NAMALWA (cell line): ENCODE results near the gene CNKSR2.

ENCODE experiments used
- DNase-seq: peaks from one replicate; pipeline ENCODE4 v3.0.0-alpha.2; 2015; ENCODE audit warnings: low spot score

CNKSR2 gene

GRCh38 chrX:21610168-21610567, 235.9 kb downstream of the CNKSR2 start:
- no peak for DNase-seq

GRCh38 chrX:21612154-21612553, 237.9 kb downstream of the CNKSR2 start:
- DNase-seq: no peak

GRCh38 chrX:21616386-21616785, 242.2 kb downstream of the CNKSR2 start:
- no peak for DNase-seq

- no peak for DNase-seq
Measured at GRCh38 chrX:21620234-21620633, 246.0 kb downstream of the CNKSR2 start.

- DNase-seq: no peak
Measured at GRCh38 chrX:21623778-21624501, 249.7 kb downstream of the CNKSR2 start.

- no peak for DNase-seq
Measured at GRCh38 chrX:21632027-21632426, 257.8 kb downstream of the CNKSR2 start.

GRCh38 chrX:21638311-21638710, 264.1 kb downstream of the CNKSR2 start:
- DNase-seq: no peak

- no peak for DNase-seq
Measured at GRCh38 chrX:21639775-21640174, 265.6 kb downstream of the CNKSR2 start.

GRCh38 chrX:21645431-21645830, 271.2 kb downstream of the CNKSR2 start:
- DNase-seq: no peak

- no peak for DNase-seq
Measured at GRCh38 chrX:21645886-21646285, 271.7 kb downstream of the CNKSR2 start.

GRCh38 chrX:21655901-21656586, 281.8 kb downstream of the CNKSR2 start:
- DNase-seq: no peak

- no peak for DNase-seq
Measured at GRCh38 chrX:21656587-21657317, 282.5 kb downstream of the CNKSR2 start.

GRCh38 chrX:21657318-21658151, 283.3 kb downstream of the CNKSR2 start:
- DNase-seq: no peak

GRCh38 chrX:21658152-21658737, 284.0 kb downstream of the CNKSR2 start, which contains the start of gene KLHL34:
KLHL34 (minus strand) TSS chrX:21658330; CDS start chrX:21657788, 542 bp downstream.
- DNase-seq: no peak

GRCh38 chrX:21658746-21659145, 284.5 kb downstream of the CNKSR2 start:
- DNase-seq: no peak

- DNase-seq: no peak
Measured at GRCh38 chrX:21659320-21659719, 285.1 kb downstream of the CNKSR2 start.

- DNase-seq: no peak
Measured at GRCh38 chrX:21660156-21660555, 285.9 kb downstream of the CNKSR2 start.

GRCh38 chrX:21661316-21661715, 287.1 kb downstream of the CNKSR2 start:
- DNase-seq: no peak

- DNase-seq: no peak
Measured at GRCh38 chrX:21662761-21663160, 288.5 kb downstream of the CNKSR2 start.

- no peak for DNase-seq
Measured at GRCh38 chrX:21666252-21666651, 292.0 kb downstream of the CNKSR2 start.

GRCh38 chrX:21666679-21667078, 292.5 kb downstream of the CNKSR2 start:
- no peak for DNase-seq
